HG03064 (cell line): ENCODE results near the gene MSH5.

Experiments used
- ATAC-seq: cut with Tn5 transposase; IDR thresholded peaks from one replicate; pipeline ENCODE4 v1.9.1; 2021; ENCODE audit warnings: low read depth; ENCODE audit not compliant: unreplicated experiment

Gene MSH5

GRCh38 chr6:31711233-31711632 is 28.6 kb upstream of the MSH5 start:
- ATAC-seq, result no peak

GRCh38 chr6:31712296-31712695 is 27.5 kb upstream of the MSH5 start:
- no peak for ATAC-seq

- no peak for ATAC-seq
Measured at GRCh38 chr6:31713465-31713864, 26.3 kb upstream of the MSH5 start.

- ATAC-seq, result no peak
Measured at GRCh38 chr6:31713991-31714684, 25.7 kb upstream of the MSH5 start.

- ATAC-seq, result no peak
Measured at GRCh38 chr6:31715022-31715958, 24.5 kb upstream of the MSH5 start, which contains the start of gene LY6G6D. Gene LY6G6D, plus strand, starts transcription at chr6:31715348. Its CDS starts 8 bp downstream, at chr6:31715356.

- no peak for ATAC-seq
Measured at GRCh38 chr6:31717499-31718222, 22.1 kb upstream of the MSH5 start.

GRCh38 chr6:31718265-31718664 is 21.5 kb upstream of the MSH5 start:
- no peak for ATAC-seq

GRCh38 chr6:31719001-31719400 is 20.8 kb upstream of the MSH5 start:
- ATAC-seq, result no peak

GRCh38 chr6:31720196-31720770 is 19.5 kb upstream of the MSH5 start:
- no peak for ATAC-seq

GRCh38 chr6:31721351-31722020 is 18.3 kb upstream of the MSH5 start, which contains the start of gene LY6G6C:
Gene LY6G6C, minus strand, starts transcription at chr6:31721746. Its CDS starts 67 bp downstream, at chr6:31721679.
- no peak for ATAC-seq

- no peak for ATAC-seq
Measured at GRCh38 chr6:31722173-31722572, 17.6 kb upstream of the MSH5 start.

GRCh38 chr6:31723245-31723979 is 16.4 kb upstream of the MSH5 start, which contains the start of gene MPIG6B:
Gene MPIG6B, plus strand, starts transcription at chr6:31723373. Its CDS starts 11 bp downstream, at chr6:31723384.
- no peak for ATAC-seq

GRCh38 chr6:31723980-31724691 is 15.7 kb upstream of the MSH5 start:
- ATAC-seq, result no peak

GRCh38 chr6:31725502-31726350 is 14.1 kb upstream of the MSH5 start:
- ATAC-seq, result no peak

- ATAC-seq, result no peak
Measured at GRCh38 chr6:31727034-31727716, 12.6 kb upstream of the MSH5 start.

- no peak for ATAC-seq
Measured at GRCh38 chr6:31727717-31728671, 11.8 kb upstream of the MSH5 start.
